ENCODE data around the gene ZNF730. TPM values are rescaled to one million over a fixed set of nuclear protein-coding genes. Genes with fewer than 3 reads are reported as not detected.

Gene ZNF730
- total RNA-seq: 1 to 10 TPM in 1 of 5 donors, not detected in 4; 1.7 TPM
- polyA plus RNA-seq: under 1 TPM in 1 of 3 donors, not detected in 2; 0.15 TPM
- long read RNA-seq, donor 1: 0 reads
- long read RNA-seq, donor 2: 0 reads
- long read RNA-seq, donor 3: 0 reads
- long read RNA-seq, donor 4: 0 reads
- long read RNA-seq, donor 5: 0 reads
- long read RNA-seq, donor 6: 0 reads
- long read RNA-seq, donor 7: 0 reads
- long read RNA-seq, donor 8: 0 reads
- long read RNA-seq, donor 9: 0 reads
- long read RNA-seq, donor 10: 0 reads

DNA sequence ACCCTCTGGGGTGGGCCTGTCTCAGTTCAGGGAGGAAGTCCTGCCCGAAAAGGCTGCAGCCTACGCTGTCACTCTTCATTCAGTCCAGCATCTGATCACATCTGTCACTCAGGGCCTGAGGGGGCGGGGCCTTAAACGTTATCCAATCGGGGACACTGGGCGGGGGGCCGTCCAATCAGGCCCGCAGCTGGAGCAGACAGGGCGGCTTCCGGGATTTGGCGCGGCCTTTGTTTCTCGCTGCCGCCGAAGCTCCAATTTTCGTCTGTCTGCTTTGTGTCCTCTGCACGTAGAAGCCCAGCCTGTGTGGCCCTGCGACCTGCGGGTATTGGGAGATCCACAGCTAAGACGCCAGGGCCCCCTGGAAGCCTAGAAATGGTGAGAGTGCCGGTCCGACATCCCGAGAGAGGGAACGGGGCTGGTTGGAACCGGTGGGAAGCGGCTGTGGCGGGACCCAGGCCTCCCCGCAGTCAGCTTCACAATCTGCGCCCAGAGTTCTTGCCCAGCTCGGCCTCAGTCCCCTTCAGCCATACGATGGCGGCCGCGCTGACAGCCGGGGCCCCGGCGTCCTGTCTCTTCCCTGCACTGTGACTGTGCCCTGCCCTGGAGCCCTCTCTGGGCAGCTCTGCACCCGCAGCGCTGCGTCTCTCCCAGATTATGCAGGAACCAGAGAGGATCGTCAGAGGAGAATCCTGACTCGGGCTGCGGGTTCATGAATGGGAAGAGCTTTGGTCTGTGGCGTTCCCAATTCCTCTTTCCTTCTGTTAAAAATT is at the start of gene ZNF730:
Gene ZNF730 (plus strand): TSS at position 224 of the 770 bp plus-strand sequence. CDS start 149 bp downstream, at position 373.
- 3 to 6% (median 4%) methylated on average over 23 to 44 of the region's 44 CpGs for WGBS, 5 donors
- Histone ChIP-seq H3K9me3 (peaks cover 0 to 20% (median 4%) of the 10 kb centered on the region in 4 donors), H3K36me3 (no peaks in the 10 kb centered on the region), H3K27me3 (peaks cover 0 to 27% (median 7%) of the 10 kb centered on the region in 3 donors), H3K4me1 (peaks cover 0 to 8% (median 0%) of the 10 kb centered on the region in 4 donors), H3K27ac (peak within 1 kb of the TSS in 1 of 5 donors; percentile 34), H3K4me3 (peak within 1 kb of the TSS; percentile 41 to 48 (median 45))
- no peak for TF ChIP-seq EP300 (IDR thresholded peaks at IDR 0.05)
- no peak for TF ChIP-seq POLR2A (IDR thresholded peaks at IDR 0.05)
- TF ChIP-seq POLR2AphosphoS5 (IDR thresholded peaks at IDR 0.05): no peak
- TF ChIP-seq, protein P1, sequence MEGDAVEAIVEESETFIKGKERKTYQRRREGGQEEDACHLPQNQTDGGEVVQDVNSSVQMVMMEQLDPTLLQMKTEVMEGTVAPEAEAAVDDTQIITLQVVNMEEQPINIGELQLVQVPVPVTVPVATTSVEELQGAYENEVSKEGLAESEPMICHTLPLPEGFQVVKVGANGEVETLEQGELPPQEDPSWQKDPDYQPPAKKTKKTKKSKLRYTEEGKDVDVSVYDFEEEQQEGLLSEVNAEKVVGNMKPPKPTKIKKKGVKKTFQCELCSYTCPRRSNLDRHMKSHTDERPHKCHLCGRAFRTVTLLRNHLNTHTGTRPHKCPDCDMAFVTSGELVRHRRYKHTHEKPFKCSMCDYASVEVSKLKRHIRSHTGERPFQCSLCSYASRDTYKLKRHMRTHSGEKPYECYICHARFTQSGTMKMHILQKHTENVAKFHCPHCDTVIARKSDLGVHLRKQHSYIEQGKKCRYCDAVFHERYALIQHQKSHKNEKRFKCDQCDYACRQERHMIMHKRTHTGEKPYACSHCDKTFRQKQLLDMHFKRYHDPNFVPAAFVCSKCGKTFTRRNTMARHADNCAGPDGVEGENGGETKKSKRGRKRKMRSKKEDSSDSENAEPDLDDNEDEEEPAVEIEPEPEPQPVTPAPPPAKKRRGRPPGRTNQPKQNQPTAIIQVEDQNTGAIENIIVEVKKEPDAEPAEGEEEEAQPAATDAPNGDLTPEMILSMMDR (IDR thresholded peaks at IDR 0.05): no peak
- intact Hi-C loops (cut with DNase I; ENCODE audit: low total_unique reads): no loop called here
- DNase-seq: peak in 1 of 2 donors; percentile 89

DNA sequence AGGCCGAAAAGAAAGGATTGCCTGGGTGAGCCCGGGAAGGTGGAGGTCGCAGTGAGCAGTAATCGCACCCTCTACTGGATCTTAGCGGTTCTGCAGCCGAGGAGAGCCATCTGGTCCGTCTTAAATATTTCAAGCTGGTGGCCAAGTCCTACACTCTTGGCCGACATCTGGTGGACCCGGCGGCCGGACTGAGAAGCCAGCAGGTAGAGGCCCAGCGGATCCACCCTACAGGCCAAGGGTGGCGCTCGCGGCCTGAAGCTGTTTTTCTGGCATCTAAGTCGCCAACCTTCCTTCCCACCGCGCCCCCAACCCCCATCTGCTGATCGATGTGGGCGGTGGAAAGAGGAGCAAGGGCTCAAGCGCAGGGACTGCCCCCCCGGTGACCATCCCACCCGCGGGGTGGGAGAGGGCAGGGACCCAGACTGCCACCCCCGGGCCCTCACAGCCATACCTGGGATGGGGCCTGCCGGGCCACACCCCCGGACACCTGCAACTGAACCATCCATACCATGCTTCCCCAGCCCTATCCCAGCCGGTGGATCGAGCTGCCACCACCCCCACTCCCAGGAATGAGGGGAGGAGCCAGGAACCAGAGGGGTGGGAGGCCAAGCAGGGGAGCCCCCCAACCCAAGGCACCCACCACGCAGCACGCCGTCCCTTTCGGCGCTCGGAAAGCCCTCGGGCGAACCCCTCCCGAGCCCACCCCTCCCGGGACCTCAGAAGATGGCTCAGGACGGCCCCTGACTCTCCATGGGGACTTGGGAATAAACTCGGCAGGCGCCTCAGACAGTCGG is 46.3 kb upstream of the ZNF730 start:
- intact Hi-C loops (cut with DNase I; ENCODE audit: low total_unique reads): no loop called here
- Histone ChIP-seq H3K4me3 (peak overlapping the region; percentile 26 to 46 (median 36)), H3K27ac (no peak overlapping the region), H3K27me3 (peaks cover 0 to 30% (median 6%) of the 10 kb centered on the region in 3 donors), H3K4me1 (peaks cover 0 to 22% (median 11%) of the 10 kb centered on the region in 4 donors), H3K36me3 (no peaks in the 10 kb centered on the region), H3K9me3 (peaks cover 0 to 69% (median 50%) of the 10 kb centered on the region in 4 donors)
- TF ChIP-seq, protein P1 (IDR thresholded peaks at IDR 0.05): peak in 2 of 7 experiments; percentile 12 to 19
- TF ChIP-seq POLR2A (IDR thresholded peaks at IDR 0.05): no peak
- peak in 1 of 2 donors; percentile 83 for DNase-seq
- WGBS, 5 donors: 8 to 12% (median 10%) methylated on average over 22 to 43 of the region's 43 CpGs

DNA sequence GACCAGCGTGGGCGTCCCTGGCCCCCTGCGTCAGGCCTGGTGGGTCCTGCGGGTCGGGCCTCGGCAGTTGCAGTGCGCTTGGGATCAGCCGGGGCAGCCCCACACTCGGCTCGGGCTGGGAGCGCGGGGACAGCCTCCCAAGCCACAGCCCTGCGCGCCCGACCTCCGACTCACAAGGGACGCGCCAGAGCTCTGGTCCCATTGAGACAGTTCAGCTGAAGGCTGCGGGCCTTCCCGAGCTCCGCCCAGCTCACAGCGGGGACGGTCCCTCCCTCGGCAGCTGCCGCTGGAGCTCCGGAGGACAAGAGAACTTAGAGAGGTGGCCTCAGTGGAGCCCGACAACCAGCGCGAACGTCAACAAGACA is 45.7 kb upstream of the ZNF730 start:
- Histone ChIP-seq H3K27ac (no peak overlapping the region), H3K27me3 (peaks cover 0 to 34% (median 6%) of the 10 kb centered on the region in 3 donors), H3K9me3 (peaks cover 0 to 71% (median 53%) of the 10 kb centered on the region in 4 donors), H3K4me3 (peak overlapping the region; percentile 26 to 46 (median 36)), H3K4me1 (peaks cover 0 to 25% (median 13%) of the 10 kb centered on the region in 4 donors), H3K36me3 (no peaks in the 10 kb centered on the region)
- intact Hi-C loops (cut with DNase I; ENCODE audit: low total_unique reads): no loop called here
- peak in 1 of 2 donors; percentile 79 for DNase-seq
- TF ChIP-seq EP300 (IDR thresholded peaks at IDR 0.05) (no peak), POLR2AphosphoS5 (IDR thresholded peaks at IDR 0.05) (no peak), POLR2A (IDR thresholded peaks at IDR 0.05) (no peak)
- TF ChIP-seq, protein P1 (IDR thresholded peaks at IDR 0.05): no peak
- WGBS, 5 donors: 3 to 4% (median 3%) methylated on average over 22 to 30 of the region's 30 CpGs; no CpG with 5 or more reads in 1 of the 5 donors

Measured in stomach (tissue), 19 donors.